Bronchial epithelial cell (primary cell): ENCODE data around the gene NUP210L. TPM values are rescaled to one million over a fixed set of nuclear protein-coding genes. Genes with fewer than 3 reads are reported as not detected.

Experiments
- DNase-seq: peaks from one replicate; pipeline ENCODE4 v3.0.0-alpha.2; 2010; ENCODE audit warnings: low read depth
- FAIRE-seq: peaks from 2 replicates; lab custom pipeline; 2011; peaks lifted over from hg19 to GRCh38; lab: Jason Lieb, UNC
- H3K27me3 ChIP-seq: 2 replicates; pipeline ENCODE4 v1.5.1; 2011; ENCODE audit warnings: low read length; ENCODE audit not compliant: control insufficient read depth, insufficient read depth
- H3K36me3 ChIP-seq: 2 replicates; pipeline ENCODE4 v1.5.1; 2011; ENCODE audit warnings: low read length; ENCODE audit not compliant: control insufficient read depth, insufficient read depth
- H3K4me3 ChIP-seq: 2 replicates; pipeline ENCODE4 v1.5.1; 2011; ENCODE audit warnings: mild to moderate bottlenecking, low read depth, low read length, control low read depth
- CTCF ChIP-seq: IDR thresholded peaks from 2 replicates; pipeline ENCODE4 v1.5.1; 2011; ENCODE audit warnings: mild to moderate bottlenecking, moderate library complexity, low read length, control low read depth, inconsistent platforms; ENCODE audit not compliant: insufficient read depth, severe bottlenecking
- total RNA-seq: library from RNA; depleted of rRNA; stranded (reverse); fragments of >200 nt; gene quantifications from 2 replicates; pipeline ENCODE4 v1.2.1, GENCODE V29; 2014

NUP210L gene
- total RNA-seq, 1 donor from 2014 or later: under 0.01 TPM

DNA sequence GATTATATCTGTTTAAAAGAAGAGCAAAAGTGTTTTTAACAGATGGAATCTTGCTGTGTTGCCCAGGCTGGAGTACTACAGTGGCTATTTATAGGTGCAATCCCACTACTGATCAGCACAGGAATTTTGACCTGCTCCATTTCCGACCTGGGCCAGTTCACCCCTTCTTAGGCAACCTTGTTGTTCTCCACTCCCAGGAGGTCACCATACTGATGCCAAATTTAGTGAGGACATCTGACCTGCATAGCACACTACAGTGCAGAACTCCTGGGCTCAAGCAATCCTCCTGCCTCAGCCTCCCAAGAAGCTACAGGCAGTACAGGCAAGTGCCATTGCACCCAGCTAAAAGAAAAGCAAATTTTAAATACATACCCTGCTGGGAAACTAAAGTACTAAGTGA lies 11.3 kb upstream of the NUP210L start:
- TF ChIP-seq CTCF: no peak
- DNase-seq: no peak
- FAIRE-seq: no peak
- Histone ChIP-seq H3K4me3 (no peak overlapping the region), H3K36me3 (peaks cover 38% of the 10 kb centered on the region), H3K27me3 (no peaks in the 10 kb centered on the region)

GRCh38 chr1:154159554-154159953 lies 4.7 kb upstream of the NUP210L start:
- no peak for FAIRE-seq
- no peaks in the 10 kb centered on the region for H3K27me3 ChIP-seq
- H3K4me3 ChIP-seq: no peak overlapping the region
- peaks cover 13% of the 10 kb centered on the region for H3K36me3 ChIP-seq
- no peak for TF ChIP-seq CTCF
- no peak for DNase-seq

DNA sequence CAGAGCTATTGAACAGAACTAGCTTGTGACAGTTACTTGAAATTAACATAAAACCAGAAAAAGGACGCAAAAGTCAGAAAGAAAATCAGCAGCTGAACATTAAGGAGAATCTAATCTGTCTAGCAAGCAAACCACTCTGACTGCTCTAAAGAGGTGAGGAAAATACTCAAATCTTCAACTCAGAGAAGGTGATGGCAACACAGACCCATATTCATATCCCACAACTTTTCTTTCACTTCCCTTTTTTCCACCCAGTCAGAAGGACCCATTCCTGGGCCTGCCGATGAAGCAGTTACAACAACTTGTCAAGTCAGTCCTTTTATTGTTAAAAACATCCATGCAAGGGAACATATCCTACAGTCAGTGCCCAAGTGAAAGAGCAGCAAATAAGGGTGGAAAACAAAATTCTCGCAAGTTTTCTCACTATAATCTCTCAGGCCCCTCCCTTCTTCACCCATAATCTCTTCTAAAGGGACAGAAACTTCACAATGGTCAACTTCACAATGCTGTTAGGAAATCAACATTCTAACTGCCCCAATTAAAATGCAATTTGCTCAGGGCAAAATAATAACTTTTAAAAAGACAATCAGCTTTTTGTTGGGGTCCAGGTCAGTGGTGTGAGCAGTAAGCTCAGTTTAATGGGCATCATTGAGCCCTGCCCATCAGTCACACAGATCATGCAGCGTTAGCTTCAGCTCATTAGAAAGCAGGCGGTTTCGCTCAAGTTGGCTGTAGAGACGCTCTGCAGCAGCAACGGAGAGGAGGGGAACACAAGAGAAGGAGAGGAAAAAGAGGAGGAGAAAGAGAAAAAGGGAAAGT lies 3.6 kb upstream of the NUP210L start:
- H3K4me3 ChIP-seq: no peak overlapping the region
- no peak for TF ChIP-seq CTCF
- DNase-seq (no peak), FAIRE-seq (no peak)
- peaks cover 13% of the 10 kb centered on the region for H3K36me3 ChIP-seq
- no peaks in the 10 kb centered on the region for H3K27me3 ChIP-seq

DNA sequence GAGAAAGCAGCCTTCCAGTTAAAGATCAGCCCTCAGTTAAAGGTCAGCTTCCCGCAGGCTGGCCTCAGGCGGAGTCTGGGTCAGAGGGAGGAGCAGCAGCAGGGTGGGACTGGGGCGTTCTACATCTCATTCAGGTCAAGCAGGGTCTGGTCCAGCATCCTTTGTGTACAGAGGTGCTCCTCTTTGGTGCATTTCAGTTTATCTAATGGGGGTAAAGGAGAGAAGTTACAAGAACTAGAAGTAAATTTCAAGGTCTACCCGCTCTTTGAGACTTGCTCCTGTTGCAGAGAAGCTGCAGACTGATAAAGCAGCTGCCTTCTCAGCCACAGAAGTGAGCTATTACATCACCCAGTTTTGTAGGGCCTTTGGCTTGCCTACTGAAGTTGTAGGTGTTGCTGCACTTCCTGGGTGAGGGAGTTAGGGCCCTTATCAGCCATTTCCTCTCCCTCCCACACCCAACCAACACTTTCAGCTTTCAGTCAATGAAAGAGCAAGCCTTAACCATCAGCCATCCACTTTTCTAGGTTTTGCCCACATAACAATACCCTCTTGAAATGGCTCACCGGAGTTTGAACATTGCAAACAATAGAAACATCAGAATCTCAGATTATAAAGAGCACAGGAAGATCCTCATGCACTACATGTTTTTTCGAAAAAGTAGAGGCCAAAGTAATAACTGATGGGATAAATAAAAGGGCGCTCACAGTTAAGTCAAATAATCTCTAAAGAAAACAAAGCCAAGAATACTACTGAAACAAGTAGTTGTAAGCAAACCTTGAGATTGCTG lies 2.8 kb upstream of the NUP210L start:
- DNase-seq (peak; percentile 29), FAIRE-seq (no peak)
- Histone ChIP-seq H3K36me3 (peaks cover 13% of the 10 kb centered on the region), H3K27me3 (no peaks in the 10 kb centered on the region), H3K4me3 (no peak overlapping the region)
- TF ChIP-seq CTCF: no peak

- Histone ChIP-seq H3K27me3 (no peaks in the 10 kb centered on the region), H3K4me3 (no peak overlapping the region), H3K36me3 (peaks cover 7% of the 10 kb centered on the region)
- peak; percentile 17 for DNase-seq
- TF ChIP-seq CTCF: no peak
- no peak for FAIRE-seq
These were observed 378 bp upstream of the NUP210L start for GRCh38 chr1:154155251-154155650.
